Activated naive CD8-positive, alpha-beta T cell treated with anti-CD3 and anti-CD28 coated beads, Interleukin-2, amount 50 U/mL, for 16 hours (primary cell): ENCODE results near the gene TNIP3.
"Not testable (repeated sequence)": the region's sequence is repeated elsewhere in the genome, so short reads cannot be mapped to it uniquely, and the experiment has no call there.

Experiments
- DNase-seq: peaks from one replicate; pipeline ENCODE4 v3.0.0-alpha.2; 2020; ENCODE audit warnings: low read depth, low spot score

TNIP3 gene

GRCh38 chr4:121164291-121164690 is at the start of gene TNIP3:
TNIP3 (minus strand) TSS chr4:121164321; CDS start chr4:121164125, 196 bp downstream.
- no peak for DNase-seq

GRCh38 chr4:121212806-121213205 is 48.7 kb upstream of the TNIP3 start:
- no peak for DNase-seq

GRCh38 chr4:121209171-121209570 is 45.0 kb upstream of the TNIP3 start:
- DNase-seq, result no peak

DNA sequence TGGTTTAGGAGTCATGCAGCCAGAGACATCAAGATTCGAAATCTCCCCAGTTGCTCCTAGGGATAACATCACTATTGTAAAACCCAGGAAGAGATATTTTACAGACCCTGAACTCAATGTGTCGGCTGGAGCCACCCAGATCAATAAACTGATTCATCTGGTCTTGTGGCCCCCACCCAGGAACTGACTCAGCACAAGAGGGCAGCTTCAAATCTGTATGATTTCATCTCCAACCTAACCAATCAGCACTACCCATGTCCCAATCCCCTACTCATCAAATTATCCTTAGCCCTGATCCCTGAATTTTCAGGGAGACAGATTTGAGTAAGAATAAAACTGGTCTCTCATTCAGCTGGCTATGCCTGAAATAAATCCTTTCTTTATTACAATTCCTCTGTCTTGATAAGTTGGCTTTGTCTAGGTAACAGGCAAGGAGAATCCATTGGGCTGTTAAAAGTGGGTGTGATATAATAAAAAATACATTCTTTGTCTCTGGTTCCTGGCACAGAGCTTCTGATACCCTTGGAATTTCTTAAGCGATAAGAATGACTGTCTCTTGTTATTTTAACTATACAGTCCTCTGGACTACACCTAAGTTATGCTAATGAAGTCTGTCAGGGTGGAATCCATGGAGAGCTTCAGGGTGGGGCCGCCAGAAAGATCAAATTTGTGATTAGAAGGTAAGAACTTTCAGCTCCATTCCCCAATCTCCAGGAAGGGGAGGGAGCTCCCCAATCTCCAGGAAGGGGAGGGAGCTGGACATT is 44.3 kb upstream of the TNIP3 start:
- no peak for DNase-seq

GRCh38 chr4:121205777-121206176 is 41.7 kb upstream of the TNIP3 start:
- DNase-seq, result not testable (repeated sequence)

- no peak for DNase-seq
Measured at GRCh38 chr4:121200795-121201472, 36.8 kb upstream of the TNIP3 start.

DNA sequence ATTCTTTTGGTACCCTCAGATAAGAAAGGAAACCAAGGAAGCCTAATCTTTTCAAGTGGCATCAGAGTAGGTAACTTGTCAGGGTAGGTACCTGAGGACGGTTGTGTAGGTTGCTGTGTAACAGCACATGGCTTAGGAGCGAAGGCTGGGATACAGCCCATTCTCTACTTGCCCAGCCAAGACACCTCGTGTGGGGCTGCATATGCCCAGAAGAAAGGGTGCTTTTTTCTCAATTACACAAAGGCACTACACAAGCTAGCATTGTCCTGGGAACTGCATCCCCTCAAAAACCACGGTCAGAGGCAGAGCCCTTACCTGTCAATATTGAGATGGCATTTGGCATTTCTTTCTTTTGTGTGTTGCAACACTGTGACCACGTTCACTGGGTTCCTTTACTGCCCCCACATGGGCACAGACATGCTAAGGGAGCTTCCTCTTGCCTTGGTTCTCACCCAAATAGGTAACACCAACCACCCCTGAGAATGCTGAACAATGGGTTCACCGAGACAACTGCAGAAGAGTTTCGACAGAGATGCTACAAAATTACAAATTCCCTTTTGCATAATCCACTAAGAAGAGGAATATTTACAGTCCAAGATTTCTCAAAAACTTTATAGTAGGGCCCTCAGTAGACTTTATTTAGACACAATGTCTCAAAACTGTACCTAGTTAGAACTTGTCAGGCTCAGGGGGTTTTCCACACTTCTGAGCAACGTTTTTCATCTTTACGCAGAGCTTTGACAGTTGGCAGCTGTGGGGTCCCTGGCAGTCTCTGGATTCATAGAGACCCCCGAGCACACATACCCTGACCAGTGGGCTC is 35.8 kb upstream of the TNIP3 start:
- no peak for DNase-seq

DNA sequence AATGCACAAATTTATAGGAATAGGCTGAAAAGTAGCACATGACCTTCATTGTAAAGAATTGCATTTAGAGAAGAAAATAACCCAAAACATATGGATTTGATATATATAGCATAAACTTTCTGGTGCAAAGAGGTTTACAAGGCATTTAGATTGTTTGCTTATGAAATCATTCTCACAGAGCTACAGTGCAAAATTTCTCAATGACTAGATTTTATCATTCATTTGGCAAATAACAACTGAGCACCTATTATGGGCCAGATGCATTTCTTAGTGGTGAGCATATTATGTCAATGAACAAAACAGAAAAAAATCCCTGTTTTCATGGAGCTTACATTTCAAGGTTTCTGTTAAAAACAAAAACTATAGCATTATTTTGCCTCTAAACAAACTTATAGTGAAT is 34.1 kb upstream of the TNIP3 start:
- no peak for DNase-seq

GRCh38 chr4:121195649-121196048 is 31.5 kb upstream of the TNIP3 start:
- no peak for DNase-seq

GRCh38 chr4:121192480-121192879 is 28.4 kb upstream of the TNIP3 start:
- no peak for DNase-seq

DNA sequence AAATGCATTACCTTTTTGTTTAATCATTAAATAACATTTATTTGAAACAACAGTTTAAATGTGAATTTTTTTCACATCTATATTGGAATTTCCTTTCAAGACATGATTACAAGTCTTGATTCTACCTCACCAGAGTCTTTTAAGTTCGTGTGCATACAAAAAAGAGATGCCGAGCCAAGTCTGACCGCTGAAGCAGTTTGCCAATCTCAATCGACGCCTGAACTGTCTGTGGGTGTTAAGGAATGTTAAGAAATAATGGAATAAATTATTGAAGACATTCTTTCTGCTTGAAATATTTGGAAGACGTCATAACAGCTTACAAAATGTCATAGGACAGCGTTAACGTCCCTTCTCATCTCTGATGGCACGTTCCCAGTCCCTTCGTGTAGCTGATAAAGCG is 27.9 kb upstream of the TNIP3 start:
- DNase-seq, result no peak

DNA sequence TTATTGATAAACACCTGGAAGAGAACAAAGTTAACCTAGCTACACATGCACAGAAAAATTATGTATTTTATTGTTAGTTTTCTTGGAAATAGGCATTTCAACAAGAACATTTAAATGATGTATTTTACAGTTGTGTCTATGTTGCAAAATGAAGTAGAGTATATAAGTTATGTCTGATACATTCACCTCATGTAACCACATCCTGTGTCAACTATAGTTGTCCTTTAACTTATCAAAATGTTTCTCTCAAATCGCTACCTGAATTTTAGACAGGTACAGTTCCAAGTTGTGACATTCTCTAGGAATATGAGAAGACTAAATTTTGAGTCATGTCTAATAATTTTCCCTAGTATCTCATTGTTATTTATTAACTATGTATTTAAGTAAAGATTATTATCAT is 27.2 kb upstream of the TNIP3 start:
- DNase-seq, result no peak

DNA sequence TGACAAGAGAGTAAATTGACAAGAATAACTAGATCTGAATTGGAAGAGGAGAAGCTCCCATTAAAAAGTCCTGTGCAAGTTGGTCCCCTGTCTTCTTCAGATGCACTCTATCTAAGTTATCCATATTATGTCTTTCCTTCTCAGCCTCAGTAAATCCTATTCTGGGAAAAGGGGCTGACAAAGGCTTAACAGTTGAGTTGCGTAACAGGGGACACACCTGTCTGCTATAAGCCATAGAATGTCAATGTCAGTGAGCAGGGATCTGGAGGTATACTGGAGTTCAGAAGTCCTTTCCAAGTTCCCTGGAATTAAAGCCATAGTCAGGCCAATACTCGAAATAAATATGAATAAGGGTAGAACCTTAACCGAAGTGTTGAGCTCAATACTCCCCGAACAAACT is 26.3 kb upstream of the TNIP3 start:
- DNase-seq, result no peak

GRCh38 chr4:121189326-121190215 is 25.4 kb upstream of the TNIP3 start:
- no peak for DNase-seq

DNA sequence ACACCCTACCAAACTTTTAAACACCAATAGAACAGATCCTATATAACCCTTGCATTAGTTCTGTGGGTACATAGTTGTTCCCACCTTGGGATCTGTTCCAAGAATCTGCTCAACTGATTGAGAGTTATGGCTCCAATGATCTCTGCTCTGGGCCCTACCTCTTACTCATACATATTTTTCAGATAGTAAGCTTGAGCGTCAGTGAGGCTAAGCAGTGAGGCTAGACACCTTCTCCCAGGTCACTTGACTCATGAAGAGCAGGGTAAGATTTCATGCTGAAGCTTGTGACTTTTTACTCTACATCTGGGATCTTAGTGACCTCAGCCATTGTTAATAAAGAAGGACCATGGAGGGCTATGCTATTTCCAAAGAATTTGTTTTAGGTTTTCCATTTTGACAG is 23.1 kb upstream of the TNIP3 start:
- no peak for DNase-seq

DNA sequence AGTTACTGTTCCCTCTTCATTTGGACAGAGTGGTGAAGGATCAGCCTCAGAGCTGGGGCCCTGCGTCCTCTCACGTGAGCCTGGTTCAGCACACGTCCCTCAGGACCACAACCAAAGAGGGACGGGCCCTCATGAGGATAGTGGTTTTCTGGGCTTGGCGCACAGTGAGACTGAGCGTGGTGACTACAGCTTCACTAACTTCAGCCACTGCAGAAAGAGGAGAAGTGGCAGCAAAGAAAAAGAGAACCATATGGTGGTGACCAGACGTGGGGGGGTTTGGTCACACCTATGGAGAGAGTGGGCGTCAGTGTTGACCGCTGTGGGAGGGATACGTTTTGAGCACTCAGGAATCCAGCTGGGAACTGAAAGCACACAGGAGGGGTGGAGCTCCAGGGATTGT is 21.8 kb upstream of the TNIP3 start:
- no peak for DNase-seq

GRCh38 chr4:121183989-121184388 is 19.9 kb upstream of the TNIP3 start:
- no peak for DNase-seq

DNA sequence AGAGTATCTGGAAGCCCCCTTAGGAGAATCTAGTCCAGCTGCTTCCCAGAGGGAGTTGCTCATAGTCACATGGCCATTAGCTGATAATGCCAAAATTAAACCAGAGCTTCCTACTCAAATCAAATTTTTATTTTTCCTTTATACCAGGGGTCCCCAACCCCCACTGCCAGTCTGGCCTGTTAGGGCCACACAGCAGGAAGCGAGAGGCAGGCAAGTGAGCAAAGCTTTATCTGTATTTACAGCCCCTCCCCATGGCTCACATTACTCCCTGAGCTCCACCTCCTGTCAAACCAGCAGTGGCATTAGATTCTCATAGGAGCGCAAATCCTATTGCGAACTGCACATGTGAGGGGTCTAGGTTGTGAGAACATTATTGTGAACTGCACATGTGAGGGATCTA is 19.2 kb upstream of the TNIP3 start:
- DNase-seq, result no peak

DNA sequence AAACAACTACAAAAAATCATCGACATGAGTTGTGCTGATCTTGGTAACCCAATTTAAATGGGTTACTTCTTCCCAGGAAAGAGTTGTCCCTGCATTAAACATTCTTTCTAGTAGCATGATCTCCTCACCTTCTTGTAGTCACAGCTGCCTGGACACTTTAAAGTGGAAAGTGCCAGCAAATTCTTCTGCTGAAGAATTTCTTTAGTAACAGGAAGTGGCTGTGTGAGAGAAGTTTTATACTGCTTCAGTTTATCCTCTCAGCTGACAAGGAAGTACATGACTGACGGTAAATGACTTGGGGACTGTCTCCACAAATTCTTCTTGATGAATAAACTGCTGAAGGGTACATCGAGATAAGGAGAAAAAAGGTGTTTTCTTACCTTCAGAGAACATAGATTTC is 18.2 kb upstream of the TNIP3 start:
- DNase-seq, result no peak

GRCh38 chr4:121181493-121181892 is 17.4 kb upstream of the TNIP3 start:
- DNase-seq, result no peak

DNA sequence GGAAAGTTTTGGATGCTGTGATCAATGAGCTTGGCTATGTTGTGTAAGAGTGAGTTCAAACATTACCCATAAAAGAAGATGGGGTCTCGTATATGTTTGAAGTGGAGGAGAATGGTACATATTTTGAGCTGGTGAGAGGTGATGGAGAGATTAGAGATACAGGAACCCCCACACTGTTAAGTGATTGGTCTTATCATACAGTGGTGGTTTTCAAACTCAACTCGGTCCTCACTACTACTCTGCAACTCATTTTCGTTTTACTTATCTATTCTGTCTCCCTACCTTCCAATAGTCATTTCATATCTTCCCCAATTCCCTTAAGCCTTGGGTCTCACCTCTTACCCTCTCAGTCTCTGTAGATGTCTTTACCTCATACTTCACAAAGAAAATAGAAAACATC is 16.4 kb upstream of the TNIP3 start:
- DNase-seq, result no peak
